Skeletal muscle satellite cell (primary cell): ENCODE measurements around the gene WNT16.
"Not testable (repeated sequence)": the region's sequence is repeated elsewhere in the genome, so short reads cannot be mapped to it uniquely, and the experiment has no call there.

Source experiments
- H3K27me3 ChIP-seq: 2 replicates; pipeline ENCODE4 v1.7.0; 2013; ENCODE audit warnings: low read length; ENCODE audit not compliant: control insufficient read depth, insufficient read depth
- H3K36me3 ChIP-seq: 2 replicates; pipeline ENCODE4 v1.7.0; 2013; ENCODE audit warnings: mild to moderate bottlenecking, control low read depth, low read length; ENCODE audit not compliant: insufficient read depth
- H3K4me1 ChIP-seq: 2 replicates; pipeline ENCODE4 v1.7.0; 2013; ENCODE audit warnings: low read length; ENCODE audit not compliant: control insufficient read depth, insufficient read depth
- H3K4me2 ChIP-seq: 2 replicates; pipeline ENCODE4 v1.7.0; 2013; ENCODE audit warnings: mild to moderate bottlenecking, low read length
- H3K4me3 ChIP-seq: 2 replicates; pipeline ENCODE4 v1.7.0; 2013; ENCODE audit warnings: low read length
- H3K9ac ChIP-seq: 2 replicates; pipeline ENCODE4 v1.7.0; 2013; ENCODE audit warnings: mild to moderate bottlenecking, low read depth, low read length, moderate library complexity
- H3K9me3 ChIP-seq: replicated peaks from 2 replicates; pipeline ENCODE4 v1.7.0; 2013; ENCODE audit warnings: mild to moderate bottlenecking, control low read depth, low read length

Gene WNT16

DNA sequence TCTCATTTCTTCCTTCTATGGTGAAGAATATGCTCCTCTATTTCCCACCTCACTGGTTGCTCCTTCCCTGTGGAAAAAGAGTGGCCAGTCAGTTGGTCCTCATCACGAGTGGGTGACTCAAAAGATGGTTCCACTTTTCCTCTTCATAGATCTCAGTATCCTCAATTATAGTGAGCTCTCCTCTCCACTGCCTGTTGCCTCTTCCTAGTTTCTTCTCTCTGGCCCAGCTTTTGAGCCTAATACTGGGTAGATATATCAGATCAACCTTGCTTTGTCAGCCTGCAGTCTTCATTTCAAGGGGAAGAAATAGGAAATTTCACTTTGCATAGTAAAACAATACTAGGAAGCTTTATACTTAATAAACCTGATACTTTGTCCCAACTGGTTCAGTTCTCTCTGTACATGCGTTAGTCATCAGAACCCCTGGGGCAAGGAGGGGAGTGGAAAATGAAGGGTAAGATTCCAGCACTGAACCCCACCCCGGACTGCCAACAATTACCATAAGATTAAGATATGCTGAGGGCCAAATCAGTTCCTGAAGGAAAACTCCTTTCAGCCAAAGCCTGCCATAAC lies 15.5 kb upstream of the WNT16 start:
- no peak overlapping the region for H3K9ac ChIP-seq
- peak overlapping the region; percentile 4 for H3K4me2 ChIP-seq
- no peaks in the 10 kb centered on the region for H3K36me3 ChIP-seq
- no peaks in the 10 kb centered on the region for H3K9me3 ChIP-seq
- peaks cover 13% of the 10 kb centered on the region for H3K4me1 ChIP-seq
- H3K4me3 ChIP-seq = no peak overlapping the region
- no peaks in the 10 kb centered on the region for H3K27me3 ChIP-seq

DNA sequence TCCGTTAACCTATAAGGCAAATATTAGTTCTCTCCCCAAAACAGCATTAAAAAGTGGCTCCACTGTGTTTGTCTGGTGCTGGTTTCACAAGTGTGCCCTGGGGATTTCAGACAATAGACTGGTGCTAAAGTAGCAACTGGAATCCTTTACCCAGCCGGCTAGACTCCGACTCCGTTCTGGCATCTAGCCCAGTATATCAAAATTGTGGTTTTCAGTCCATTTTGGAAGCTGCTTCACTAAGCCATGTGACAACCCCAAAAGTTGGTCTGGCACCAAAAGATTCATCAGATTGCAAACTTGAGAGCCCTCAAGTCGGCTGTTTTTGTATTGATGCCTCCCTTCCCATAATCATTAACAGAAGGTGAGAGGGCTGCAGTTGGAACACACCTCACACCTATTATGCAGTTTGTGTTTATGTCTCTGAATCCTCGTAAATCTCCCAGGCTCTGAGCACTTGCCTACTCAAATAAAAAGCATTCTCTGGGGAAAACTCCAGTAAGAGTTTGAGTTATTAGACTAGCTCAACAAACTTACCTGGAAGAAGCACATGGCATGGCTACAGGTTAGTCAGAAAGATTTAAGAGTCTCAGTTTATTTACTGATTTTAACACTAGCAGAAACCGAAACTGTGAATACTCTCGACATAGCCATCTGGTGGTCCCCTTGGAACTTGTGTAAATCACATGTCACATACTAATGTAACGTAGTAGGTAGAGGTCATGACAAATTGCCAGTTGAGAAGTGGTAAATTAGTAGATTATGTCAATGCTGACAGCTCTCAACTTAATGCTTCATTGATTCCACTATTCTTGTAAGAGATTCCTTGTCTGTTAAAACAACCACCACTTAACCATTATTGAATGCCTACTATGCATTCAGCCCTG lies 14.8 kb upstream of the WNT16 start:
- no peak overlapping the region for H3K4me3 ChIP-seq
- no peak overlapping the region for H3K9ac ChIP-seq
- no peaks in the 10 kb centered on the region for H3K36me3 ChIP-seq

GRCh38 chr7:121315170-121315569 lies 13.6 kb upstream of the WNT16 start:
- not testable (repeated sequence) for H3K9ac ChIP-seq, H3K27me3 ChIP-seq, H3K4me2 ChIP-seq, H3K4me3 ChIP-seq, H3K9me3 ChIP-seq, H3K36me3 ChIP-seq
- H3K4me1 ChIP-seq = peaks cover 13% of the 10 kb centered on the region

More for the DNA sequence above, 14.8 kb upstream of the WNT16 start:
- Histone ChIP-seq H3K27me3 (no peaks in the 10 kb centered on the region), H3K4me1 (peaks cover 13% of the 10 kb centered on the region), H3K4me2 (peak overlapping the region; percentile 4), H3K9me3 (no peaks in the 10 kb centered on the region)

- Histone ChIP-seq H3K4me1 (no peaks in the 10 kb centered on the region), H3K4me2 (no peak overlapping the region), H3K4me3 (no peak overlapping the region), H3K36me3 (no peaks in the 10 kb centered on the region), H3K9me3 (no peaks in the 10 kb centered on the region), H3K27me3 (no peaks in the 10 kb centered on the region), H3K9ac (no peak overlapping the region)
Measured at GRCh38 chr7:121322460-121322859, 6.3 kb upstream of the WNT16 start.

GRCh38 chr7:121323515-121324302 lies 5.1 kb upstream of the WNT16 start:
- no peak overlapping the region for H3K4me2 ChIP-seq
- H3K27me3 ChIP-seq = peaks cover 6% of the 10 kb centered on the region
- H3K4me3 ChIP-seq = no peak overlapping the region
- no peaks in the 10 kb centered on the region for H3K36me3 ChIP-seq
- no peak overlapping the region for H3K9ac ChIP-seq
- peaks cover 3% of the 10 kb centered on the region for H3K4me1 ChIP-seq
- no peaks in the 10 kb centered on the region for H3K9me3 ChIP-seq

GRCh38 chr7:121327671-121328070 lies 1.1 kb upstream of the WNT16 start:
- H3K4me2 ChIP-seq = no peak overlapping the region
- no peak overlapping the region for H3K9ac ChIP-seq
- H3K9me3 ChIP-seq = no peaks in the 10 kb centered on the region
- H3K27me3 ChIP-seq = peaks cover 18% of the 10 kb centered on the region
- H3K4me1 ChIP-seq = peaks cover 15% of the 10 kb centered on the region
- no peaks in the 10 kb centered on the region for H3K36me3 ChIP-seq
- H3K4me3 ChIP-seq = no peak overlapping the region

- Histone ChIP-seq H3K36me3 (no peaks in the 10 kb centered on the region), H3K27me3 (peaks cover 18% of the 10 kb centered on the region), H3K9ac (peak overlapping the region; percentile 26), H3K4me3 (peak overlapping the region; percentile 79), H3K4me1 (peaks cover 15% of the 10 kb centered on the region), H3K4me2 (peak overlapping the region; percentile 100), H3K9me3 (no peaks in the 10 kb centered on the region)
Measured at GRCh38 chr7:121329191-121330052, 622 bp downstream of the WNT16 start.

DNA sequence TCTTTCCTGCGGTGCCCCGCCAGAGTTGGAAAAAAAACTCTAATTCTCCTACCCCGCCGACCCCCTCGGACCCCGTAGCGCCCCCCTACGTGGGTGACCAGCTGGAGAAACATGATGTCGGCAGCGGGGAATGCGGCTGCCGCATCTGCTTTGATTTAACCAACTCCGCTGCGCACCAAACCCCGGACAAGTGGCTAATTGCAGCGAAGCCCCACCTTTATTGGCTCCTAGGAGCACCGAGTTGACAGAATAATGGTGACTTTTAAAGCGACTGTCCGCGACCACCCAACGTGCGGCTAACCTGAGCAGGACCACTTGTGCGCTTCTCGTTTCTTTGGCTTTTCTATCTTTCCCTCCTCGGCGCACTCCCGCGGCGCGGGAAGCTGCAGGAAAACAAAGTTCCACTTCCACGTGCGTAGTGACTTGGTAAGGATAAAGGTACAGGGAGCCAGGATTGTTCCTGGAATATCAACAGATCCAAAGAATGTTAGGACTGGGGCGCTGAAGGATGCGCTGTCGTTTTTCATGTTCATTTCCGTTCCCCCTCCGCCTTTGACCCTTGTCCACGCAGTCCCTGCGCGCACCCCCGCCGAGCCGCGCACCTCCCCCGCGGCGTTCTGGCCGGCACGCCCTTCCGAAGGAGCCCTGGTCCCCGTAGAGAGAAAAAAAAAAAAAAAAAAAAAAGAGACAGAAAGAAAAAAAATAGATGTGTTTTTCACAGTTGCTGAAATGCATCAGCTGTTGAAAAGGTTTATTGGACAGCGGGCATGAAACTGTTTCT lies 1.4 kb downstream of the WNT16 start:
- H3K4me3 ChIP-seq = peak overlapping the region; percentile 79
- H3K9ac ChIP-seq = peak overlapping the region; percentile 26
- peaks cover 18% of the 10 kb centered on the region for H3K27me3 ChIP-seq
- H3K9me3 ChIP-seq = no peaks in the 10 kb centered on the region
- no peaks in the 10 kb centered on the region for H3K36me3 ChIP-seq
- H3K4me2 ChIP-seq = peak overlapping the region; percentile 100
- H3K4me1 ChIP-seq = peaks cover 15% of the 10 kb centered on the region

DNA sequence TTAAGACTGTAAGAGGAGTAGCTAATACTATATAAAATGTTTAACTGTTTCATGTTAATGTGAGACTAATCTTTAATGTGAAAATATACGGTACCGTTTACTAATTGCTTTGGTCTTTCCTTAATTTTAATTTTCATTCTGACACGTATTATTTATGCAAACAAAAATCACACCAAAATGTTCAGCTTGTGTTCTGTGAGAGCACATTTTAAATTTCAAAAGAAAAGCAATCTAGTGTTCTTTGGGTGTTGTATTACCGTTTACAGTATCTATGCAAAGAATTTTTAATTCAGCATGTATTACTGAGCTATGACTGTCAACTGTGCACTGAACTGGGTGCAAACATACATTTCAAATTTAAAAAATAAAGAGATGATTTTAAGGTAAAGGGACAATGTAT lies 2.2 kb downstream of the WNT16 start:
- Histone ChIP-seq H3K4me1 (peaks cover 15% of the 10 kb centered on the region), H3K36me3 (no peaks in the 10 kb centered on the region), H3K9ac (no peak overlapping the region), H3K4me3 (no peak overlapping the region), H3K27me3 (peaks cover 18% of the 10 kb centered on the region), H3K4me2 (no peak overlapping the region), H3K9me3 (no peaks in the 10 kb centered on the region)

- no peak overlapping the region for H3K9ac ChIP-seq
- H3K4me3 ChIP-seq = no peak overlapping the region
- no peaks in the 10 kb centered on the region for H3K36me3 ChIP-seq
- H3K9me3 ChIP-seq = no peaks in the 10 kb centered on the region
- no peak overlapping the region for H3K4me2 ChIP-seq
- peaks cover 15% of the 10 kb centered on the region for H3K4me1 ChIP-seq
- H3K27me3 ChIP-seq = peaks cover 18% of the 10 kb centered on the region
Measured at GRCh38 chr7:121331574-121331973, 2.8 kb downstream of the WNT16 start.
